HUDEP-2 (cell line): ENCODE results near the gene FOXD4L3.
"Not testable (repeated sequence)": the region's sequence is repeated elsewhere in the genome, so short reads cannot be mapped to it uniquely, and the experiment has no call there.

ENCODE experiments used
- DNase-seq, 76 experiments: peaks; one replicate each; lab custom pipeline; 2025; ENCODE audit not compliant: unreplicated experiment in 76 of 76; lab: John Stamatoyannopoulos, UW

The FOXD4L3 gene

DNA sequence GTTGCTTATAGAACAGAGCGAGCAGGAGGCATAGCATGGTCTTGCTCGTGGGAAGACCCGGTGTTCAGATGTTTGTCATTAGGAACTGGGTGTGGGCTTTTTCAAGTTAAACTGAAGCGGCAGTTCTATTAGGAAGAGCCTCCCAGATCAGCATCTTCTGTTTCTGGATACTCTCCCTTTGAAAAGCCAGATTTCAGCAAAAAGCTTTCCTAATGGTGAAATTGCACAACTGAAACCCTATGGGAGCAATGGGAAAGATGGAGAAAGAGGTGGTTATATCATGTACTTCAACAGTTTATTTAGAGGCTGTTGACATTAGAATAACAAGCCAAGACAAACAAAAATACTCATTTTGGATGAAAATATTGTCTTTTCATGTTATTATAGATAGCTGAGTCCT lies 41.3 kb downstream of the FOXD4L3 start:
- DNase-seq = not testable (repeated sequence)

DNA sequence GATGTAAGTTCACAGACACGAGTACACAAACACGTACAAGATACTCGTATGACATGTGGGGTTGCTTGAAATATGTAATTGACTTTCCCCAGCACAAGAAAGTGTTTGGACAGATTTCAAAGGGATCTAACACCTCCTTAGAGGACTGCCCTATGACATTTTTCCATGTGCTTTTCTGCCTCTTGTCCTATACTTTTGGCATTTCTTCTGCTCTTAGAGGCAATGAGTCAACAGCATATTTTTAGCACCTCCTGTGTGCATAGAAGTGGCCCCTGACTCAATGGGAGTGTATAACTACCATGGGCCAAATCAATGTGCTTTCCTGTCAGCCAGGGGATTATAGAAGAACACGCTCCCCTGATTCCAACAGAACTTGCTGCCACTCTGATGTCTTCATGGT lies 49.0 kb downstream of the FOXD4L3 start:
- DNase-seq = not testable (repeated sequence)
